ENCODE data around the gene ACACA.

DNA sequence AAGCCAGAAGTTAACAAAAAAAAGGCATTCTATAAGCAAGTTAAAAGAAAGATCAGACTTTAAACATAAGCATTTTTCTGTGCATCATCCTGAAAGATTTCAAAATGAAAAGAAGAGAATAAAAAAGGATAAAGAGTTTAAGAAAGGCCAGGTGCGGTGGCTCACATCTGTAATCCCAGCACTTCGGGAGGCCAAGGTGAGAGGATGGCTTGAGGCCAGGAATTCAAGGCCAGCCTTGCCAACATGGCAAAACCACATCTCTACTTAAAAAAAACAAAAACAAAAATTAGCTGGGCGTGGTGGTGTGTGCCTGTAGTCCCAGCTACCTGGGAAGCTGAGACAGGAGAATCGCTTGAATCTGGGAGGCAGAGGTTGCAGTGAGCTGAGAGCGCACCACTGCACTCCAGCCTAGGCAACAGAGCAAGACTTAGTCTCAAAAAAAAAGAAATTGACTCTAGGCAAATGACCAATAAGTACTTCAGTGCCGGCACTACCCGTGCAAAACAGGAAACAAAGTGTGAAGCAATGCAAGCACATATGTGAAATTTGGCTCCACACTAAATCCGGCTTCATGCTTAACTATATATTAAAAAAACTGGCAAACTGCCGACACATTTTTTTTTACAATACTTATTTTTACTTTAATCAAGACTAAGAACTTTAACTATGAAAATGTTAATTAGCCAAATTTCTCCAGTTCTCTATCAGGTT, 114.1 kb downstream of the ACACA start:
- no peak for TF ChIP-seq CTCF (IDR thresholded peaks at IDR 0.05)
- no peak for TF ChIP-seq POLR2A (IDR thresholded peaks at IDR 0.05)

All from adrenal gland (tissue), 5 donors.